ENCODE results near the gene SGPP2.

The SGPP2 gene

GRCh38 chr2:222522082-222522481 is 97.7 kb downstream of the SGPP2 start:
- DNase-seq (ENCODE audit: low read depth in 2 of 3, low spot score in 2 of 3), result no peak

DNA sequence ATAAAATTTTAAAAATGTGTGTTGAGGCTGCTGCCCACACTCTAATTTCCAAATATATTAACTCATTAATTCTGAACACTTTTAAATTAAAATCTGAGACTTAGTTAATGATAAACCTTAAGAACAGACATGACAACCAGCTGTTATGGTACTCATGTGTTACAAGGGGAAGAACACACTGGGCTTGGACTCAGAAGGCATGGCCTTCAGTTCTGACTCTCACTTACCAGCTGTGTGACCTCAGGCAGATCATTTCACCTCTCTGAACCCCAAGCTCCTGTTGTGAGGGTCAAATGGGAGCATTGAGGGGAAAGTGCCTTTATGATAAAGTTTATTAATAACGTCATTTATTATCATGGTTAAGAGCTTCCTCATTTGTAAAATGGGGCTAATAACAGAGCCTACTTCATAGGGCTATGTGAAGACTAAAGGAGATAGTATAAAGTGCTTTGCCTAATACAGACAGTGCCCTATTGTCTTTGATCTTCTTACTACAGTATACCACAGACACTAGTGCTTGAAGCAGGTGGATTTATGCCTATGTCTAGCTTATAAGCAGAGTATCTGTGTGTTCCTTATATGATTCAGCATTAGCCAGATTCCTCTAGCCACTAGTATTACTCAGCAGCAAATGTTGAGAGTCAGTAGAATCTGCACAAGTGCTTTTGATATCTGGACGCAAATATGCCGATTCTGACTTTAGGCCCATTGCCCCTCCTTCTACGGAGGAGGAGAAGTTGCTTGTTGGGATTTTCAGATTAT is 99.6 kb downstream of the SGPP2 start:
- no peak for DNase-seq (ENCODE audit: low read depth in 2 of 3, low spot score in 2 of 3)

DNA sequence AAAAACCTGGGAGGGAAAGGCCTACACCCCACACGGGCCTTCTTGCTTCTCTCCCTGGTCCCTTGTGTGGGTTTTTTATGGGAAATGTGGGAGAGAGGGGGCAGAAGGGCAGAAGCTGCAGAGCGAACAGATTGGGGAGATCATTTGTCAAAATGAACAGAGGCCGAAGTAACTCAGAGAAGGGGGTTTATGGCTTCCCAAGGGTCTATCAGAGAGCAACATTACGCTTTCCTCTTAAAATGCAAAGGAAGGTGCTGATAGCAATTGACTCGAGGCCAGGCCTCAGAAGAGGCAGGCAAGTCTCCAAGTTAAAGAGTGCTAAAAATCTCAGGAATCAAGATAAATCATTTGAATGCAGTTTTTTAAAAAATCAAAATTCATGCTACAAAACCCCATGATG is 101.5 kb downstream of the SGPP2 start:
- DNase-seq (ENCODE audit: low read depth in 2 of 3, low spot score in 2 of 3), result no peak

DNA sequence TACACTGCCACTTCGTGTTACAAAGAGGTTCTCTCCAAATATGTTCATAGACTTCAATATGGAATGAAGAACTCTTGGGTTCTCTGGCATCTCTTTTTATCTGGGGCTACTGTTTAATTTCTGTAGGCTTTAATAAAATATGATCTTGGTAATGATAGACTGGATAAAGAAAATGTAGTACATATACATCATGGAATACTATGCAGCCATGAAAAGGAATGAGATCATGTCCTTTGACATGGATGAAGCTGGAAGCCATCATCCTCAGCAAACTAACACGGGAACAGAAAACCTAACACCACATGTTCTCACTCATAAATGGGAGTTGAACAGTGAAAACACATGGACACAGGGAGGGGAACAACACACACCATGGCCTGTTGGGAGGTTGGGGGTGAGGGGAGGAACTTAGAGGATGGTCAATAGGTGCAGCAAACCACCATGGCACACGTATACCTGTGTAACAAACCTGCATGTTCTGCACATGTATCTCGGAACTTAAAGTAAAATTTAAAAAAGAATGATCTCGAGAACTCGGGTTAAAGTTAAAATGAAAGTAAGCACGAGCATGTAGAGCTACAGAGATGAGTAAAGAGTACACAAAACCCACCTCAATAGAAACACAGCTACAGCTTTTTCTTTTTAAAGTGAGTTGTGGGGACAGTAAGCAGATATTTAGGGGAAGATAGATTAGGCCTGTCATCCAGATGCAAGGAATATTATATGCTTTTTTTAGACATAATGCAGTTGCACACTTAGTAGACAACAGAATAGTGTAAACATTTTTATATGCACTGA is 102.3 kb downstream of the SGPP2 start:
- no peak for DNase-seq (ENCODE audit: low read depth in 2 of 3, low spot score in 2 of 3)

DNA sequence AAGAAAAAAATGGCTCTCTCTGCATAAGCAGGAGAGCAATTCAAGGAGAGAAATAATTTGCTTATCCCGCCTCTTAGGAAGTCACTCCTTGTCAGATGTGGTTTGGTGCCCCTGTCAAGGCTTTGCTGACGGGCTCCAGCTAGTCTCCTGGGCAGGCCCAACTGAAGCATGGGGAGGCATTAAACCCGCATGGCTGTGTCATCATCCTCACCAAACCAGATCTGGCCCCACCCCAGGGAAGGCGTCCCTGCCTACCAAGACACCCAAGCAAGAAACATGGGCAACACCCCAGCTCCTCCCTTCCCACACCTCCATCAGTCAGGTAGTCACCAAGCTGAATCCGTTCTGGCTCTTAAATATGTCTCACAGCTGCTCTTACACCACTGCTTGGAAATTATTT is 108.0 kb downstream of the SGPP2 start:
- no peak for DNase-seq (ENCODE audit: low read depth in 2 of 3, low spot score in 2 of 3)

DNA sequence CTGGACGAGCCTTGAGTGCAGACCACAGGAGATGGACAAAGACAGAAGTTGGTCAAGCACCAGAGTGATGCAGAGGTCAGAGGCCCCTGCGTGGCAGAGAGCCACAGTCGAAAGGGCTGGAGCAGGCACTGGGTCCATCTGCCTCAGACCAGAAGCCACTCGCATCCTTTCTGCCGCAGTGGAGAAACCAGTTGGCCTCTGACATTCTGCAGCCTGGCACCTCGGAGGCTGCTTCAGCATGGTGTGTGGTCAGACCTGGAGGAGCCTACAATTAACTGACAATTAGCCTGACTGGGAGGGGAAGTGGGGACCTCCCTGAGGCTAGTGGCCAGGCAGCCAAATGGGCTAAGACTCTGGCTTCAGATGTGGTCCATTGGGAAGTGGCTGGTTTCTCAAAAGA is 111.1 kb downstream of the SGPP2 start:
- DNase-seq (ENCODE audit: low read depth in 2 of 3, low spot score in 2 of 3), result no peak

GRCh38 chr2:222538535-222538934 is 114.2 kb downstream of the SGPP2 start:
- DNase-seq (ENCODE audit: low read depth in 2 of 3, low spot score in 2 of 3), result no peak

- DNase-seq (ENCODE audit: low read depth in 2 of 3, low spot score in 2 of 3), result no peak
Observed at GRCh38 chr2:222544661-222545060, 120.3 kb downstream of the SGPP2 start.

GRCh38 chr2:222545823-222546795 is 121.8 kb downstream of the SGPP2 start:
- DNase-seq (ENCODE audit: low read depth in 2 of 3, low spot score in 2 of 3), result no peak

DNA sequence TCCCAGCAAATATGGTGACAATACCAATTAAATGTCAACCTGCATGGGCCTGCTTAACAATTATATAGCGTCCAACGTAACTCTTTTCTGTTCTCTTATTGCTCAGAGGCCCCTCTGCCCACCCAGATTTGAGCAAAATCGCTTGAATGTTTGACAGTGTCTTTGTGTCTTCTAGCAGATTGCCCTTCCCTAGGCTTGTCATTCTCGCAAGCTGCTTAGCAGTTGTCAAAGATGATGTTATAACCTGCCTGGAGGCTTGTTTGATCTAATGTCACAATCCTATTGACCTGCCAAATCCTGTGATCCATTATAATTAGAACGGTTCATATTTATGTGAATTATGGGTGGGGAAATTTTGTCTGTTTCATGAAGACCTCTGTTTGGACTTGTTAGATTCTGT is 122.7 kb downstream of the SGPP2 start:
- no peak for DNase-seq (ENCODE audit: low read depth in 2 of 3, low spot score in 2 of 3)

GRCh38 chr2:222548992-222549391 is 124.6 kb downstream of the SGPP2 start:
- no peak for DNase-seq (ENCODE audit: low read depth in 2 of 3, low spot score in 2 of 3)

GRCh38 chr2:222554517-222554916 is 130.2 kb downstream of the SGPP2 start:
- no peak for DNase-seq (ENCODE audit: low read depth in 2 of 3, low spot score in 2 of 3)

DNA sequence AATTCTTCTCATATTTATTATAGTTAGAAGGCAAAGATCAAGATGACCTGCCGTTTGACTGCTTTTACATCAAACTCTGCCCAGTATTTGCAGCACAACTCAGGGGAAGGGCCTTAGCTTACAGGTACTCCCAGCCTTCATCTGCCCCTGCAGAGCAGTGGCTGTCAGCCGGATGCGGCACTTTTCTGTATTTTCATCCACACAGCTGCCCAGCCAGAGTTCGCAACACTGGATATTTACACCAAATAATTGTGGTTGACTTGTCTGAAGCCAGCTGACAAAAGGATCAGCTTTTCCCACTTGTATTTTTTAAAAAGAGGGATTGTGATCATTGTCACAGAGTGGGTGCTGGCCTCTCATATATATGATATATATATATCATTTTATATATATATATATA is 136.8 kb downstream of the SGPP2 start:
- DNase-seq (ENCODE audit: low read depth in 2 of 3, low spot score in 2 of 3), result no peak

DNA sequence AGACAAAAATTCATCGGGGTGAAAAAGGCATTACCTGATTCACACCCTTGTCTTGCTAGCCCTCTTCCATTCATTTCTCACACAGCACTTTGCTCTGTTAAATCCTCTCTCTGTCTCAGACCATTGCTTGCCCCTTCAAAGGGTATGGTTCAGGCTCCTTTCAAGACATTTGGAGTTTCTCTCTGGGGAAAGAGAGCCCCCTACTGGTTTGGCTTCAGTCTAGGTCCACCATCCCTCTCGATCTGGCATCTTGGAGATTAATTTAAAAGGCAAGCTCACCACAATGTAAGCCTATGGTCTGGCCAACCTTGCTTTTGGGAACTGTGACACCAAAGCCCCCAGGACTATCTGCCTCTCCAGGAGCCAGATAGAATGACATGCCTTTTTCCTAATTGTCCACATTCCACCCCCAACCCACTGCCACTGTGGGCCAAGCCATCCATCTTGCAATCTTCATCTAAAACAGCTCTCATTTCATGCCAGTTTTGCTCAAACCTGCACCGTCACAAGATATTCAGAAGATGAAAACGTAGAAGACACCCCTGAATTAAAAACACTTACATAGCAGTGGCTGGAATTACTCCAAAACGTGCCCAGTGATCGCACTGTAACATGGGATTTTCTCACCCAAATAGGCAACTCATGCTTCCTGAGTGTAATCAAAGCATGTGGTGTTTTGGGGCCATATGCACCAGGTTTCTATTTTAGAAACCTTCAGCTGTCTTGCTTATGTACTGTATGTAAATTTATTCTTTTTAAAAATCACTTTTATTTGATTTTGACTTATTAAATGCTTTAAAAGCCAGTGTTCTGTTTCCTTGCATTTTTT is 137.7 kb downstream of the SGPP2 start:
- DNase-seq (ENCODE audit: low read depth in 2 of 3, low spot score in 2 of 3), result peak in 1 of 3 experiments; percentile 1

DNA sequence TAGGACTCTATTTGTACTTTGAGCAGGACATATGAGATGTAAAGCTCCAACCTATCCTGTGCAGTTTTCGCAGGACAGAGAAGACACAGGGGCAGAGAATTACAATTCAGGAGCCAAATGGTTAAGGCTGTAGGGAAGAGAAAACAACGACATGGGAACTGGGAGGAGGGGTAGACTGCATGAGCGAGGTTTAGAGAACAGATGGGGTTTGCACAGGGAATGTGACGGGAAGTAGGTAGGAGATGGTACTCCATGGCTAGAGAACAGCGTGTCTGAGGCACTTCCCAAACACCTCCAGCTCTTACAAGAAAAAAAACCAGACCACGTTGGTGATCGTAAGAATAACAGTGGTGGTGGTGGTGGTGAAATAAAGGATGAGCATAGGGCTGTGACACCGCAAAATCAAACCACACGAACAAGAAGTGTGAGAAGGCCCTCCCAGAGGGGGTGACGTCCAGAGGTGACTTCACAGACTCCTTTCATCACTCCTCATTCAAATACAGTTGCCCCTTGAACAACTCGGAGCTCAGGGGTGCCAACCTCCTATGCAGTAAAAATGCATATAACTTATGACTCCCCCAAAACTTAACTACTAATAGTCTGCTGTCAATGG is 138.9 kb downstream of the SGPP2 start:
- DNase-seq (ENCODE audit: low read depth in 2 of 3, low spot score in 2 of 3), result no peak

GRCh38 chr2:222563936-222564335 is 139.6 kb downstream of the SGPP2 start:
- no peak for DNase-seq (ENCODE audit: low read depth in 2 of 3, low spot score in 2 of 3)

DNA sequence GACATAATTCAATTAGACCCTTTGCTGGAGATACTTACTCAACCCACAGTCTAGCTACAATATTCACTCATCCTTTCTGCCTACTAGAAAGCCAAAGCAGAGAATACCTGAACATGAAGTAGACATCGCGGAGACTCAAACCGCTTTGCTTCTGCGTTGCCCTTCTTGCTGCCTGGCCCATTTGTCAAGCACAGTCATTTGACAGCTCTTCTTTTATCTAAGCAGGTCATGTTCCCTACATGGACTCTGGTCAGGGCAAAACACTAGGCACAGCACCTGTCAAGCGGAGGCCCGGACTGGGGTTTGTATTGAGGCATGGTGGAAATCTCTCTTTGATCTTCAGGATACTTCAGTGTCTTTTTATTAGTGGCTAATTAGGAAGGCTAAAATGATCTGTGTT is 141.9 kb downstream of the SGPP2 start:
- no peak for DNase-seq (ENCODE audit: low read depth in 2 of 3, low spot score in 2 of 3)

GRCh38 chr2:222568865-222569264 is 144.5 kb downstream of the SGPP2 start:
- no peak for DNase-seq (ENCODE audit: low read depth in 2 of 3, low spot score in 2 of 3)

DNA sequence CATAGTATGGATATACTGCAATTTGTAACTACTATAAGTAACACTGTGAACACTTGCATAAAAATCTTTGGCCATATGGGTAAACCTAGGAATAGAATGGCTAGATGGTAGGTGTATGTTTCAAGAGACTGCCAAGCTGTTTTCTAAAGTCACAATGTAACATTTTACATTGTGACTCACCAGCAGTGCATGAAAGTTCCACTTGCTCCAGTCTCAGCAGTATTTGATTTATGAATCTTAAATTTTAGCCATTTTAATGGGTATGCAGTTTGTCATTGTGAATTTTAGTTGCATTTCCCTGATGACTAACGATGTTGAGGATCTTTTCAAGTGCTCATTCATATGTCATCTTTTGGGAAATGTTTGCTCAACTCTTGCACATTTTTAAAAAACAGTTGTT is 145.5 kb downstream of the SGPP2 start:
- DNase-seq (ENCODE audit: low read depth in 2 of 3, low spot score in 2 of 3), result no peak

- no peak for DNase-seq (ENCODE audit: low read depth in 2 of 3, low spot score in 2 of 3)
Observed at GRCh38 chr2:222572264-222572721, 147.9 kb downstream of the SGPP2 start.
